ENCODE data around the gene MGAT2.
"Not testable (repeated sequence)": the region's sequence is repeated elsewhere in the genome, so short reads cannot be mapped to it uniquely, and the experiment has no call there.

MGAT2 gene

GRCh38 chr14:49620182-49621113 lies at the start of gene MGAT2, which contains the start of gene RPL36AL:
TSS of gene MGAT2 (plus strand) at chr14:49620799. CDS start at chr14:49621269, 470 bp downstream.
TSS of gene RPL36AL (minus strand) at chr14:49620626. CDS start at chr14:49619104, 1,522 bp downstream.
- peak; percentile 99 for DNase-seq

- no peak for DNase-seq
Observed at GRCh38 chr14:49574038-49574437, 46.6 kb upstream of the MGAT2 start.

DNA sequence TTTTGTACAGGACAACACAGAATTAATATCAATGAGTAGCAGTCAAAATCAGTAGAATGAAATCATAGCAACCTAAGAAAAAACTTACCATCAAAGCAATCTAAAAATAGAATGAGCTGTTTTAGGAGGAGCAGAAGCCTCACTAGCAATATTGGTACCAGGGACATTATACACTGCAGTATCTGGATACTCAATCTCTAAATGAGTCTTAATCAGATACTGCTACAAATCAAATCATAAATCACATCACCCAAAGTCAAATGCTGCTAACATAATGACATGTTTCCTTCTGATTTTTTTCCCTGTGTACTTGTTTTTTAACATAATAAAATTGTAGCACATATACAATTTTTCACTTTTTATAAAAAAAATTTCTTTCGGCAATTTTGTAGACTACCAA lies 42.5 kb upstream of the MGAT2 start:
- no peak for DNase-seq

GRCh38 chr14:49579841-49580240 lies 40.8 kb upstream of the MGAT2 start:
- DNase-seq, result no peak

DNA sequence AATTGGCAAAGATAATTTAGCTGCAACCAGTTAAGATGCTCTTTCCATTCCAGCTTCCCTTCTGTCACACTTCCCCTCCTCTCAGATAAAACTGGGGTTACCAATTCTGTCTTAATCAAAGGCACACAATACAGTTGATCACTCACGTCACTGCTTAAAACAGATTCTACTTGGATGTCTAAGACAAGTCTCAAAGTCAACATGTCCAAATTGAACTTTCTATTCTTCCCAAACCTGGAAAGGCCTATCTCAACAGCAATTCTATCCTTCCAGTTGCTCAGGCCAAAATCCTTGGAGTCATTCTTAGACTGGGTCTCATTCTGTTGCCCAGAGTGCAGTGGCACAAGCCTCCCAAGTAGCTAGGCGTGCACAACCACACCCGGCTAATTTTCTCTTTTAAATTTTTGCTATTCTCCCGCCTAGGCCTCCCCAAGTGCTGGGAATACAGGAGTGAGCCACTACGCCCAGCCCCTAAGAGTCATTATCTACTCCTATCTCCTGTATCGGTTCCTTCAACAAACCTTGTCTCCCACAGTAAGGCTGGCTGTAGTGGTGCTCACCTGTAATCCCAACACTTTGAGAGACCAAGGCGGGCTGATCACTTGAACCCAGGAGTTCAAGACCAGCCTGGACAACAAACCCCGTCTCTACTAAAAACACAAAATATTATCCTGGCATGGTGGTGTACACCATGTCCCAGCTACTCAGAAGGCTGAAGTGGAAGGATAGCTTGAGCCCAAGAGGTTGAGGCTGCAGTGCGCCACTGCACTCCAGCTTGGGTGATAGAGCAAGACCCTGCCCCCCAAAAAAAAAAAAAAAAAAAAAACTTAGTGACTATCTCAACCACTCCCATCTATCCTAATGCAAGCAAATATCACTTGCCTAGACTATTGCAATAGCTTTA lies 39.1 kb upstream of the MGAT2 start:
- DNase-seq, result no peak

DNA sequence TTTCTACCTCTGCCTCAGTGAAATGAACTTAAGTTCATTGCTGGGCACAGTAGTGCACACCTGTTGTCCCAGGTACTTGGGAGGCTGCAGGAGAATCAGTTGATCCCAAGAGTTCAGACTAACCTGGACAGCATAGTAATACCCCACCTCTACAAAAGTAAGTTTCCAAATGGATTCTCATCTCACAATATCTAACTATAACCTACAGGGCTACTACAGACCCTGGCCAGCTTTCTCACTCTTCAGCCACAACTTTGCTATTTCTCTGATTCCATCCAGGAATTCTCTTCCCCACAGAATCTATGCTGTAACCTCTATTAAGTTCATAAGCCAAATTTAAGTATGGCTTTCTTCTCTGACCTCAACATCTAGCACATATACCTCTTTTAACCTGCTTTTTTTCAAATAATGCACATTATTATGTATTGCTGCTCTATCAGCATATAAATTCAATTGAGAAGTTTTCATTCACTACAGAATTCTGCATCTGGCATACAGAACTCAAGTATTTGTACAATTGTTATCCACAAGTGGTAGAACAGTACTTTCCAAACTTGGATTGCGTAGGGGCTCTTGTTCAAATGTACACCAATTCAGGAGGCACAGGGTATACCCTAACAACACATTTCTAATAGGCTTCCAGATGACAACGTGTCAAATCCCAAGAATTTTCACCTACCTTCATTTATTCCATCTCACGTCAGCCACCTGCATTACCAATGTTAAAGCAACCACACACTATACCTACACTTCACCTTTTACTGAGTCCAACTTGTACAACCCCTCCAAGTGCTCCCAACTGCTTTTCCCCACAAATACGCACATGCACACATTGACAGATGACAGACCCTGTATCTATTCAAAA lies 38.3 kb upstream of the MGAT2 start:
- DNase-seq, result no peak

- no peak for DNase-seq
Observed at GRCh38 chr14:49583629-49584028, 37.0 kb upstream of the MGAT2 start.

GRCh38 chr14:49584058-49584457 lies 36.5 kb upstream of the MGAT2 start:
- no peak for DNase-seq

DNA sequence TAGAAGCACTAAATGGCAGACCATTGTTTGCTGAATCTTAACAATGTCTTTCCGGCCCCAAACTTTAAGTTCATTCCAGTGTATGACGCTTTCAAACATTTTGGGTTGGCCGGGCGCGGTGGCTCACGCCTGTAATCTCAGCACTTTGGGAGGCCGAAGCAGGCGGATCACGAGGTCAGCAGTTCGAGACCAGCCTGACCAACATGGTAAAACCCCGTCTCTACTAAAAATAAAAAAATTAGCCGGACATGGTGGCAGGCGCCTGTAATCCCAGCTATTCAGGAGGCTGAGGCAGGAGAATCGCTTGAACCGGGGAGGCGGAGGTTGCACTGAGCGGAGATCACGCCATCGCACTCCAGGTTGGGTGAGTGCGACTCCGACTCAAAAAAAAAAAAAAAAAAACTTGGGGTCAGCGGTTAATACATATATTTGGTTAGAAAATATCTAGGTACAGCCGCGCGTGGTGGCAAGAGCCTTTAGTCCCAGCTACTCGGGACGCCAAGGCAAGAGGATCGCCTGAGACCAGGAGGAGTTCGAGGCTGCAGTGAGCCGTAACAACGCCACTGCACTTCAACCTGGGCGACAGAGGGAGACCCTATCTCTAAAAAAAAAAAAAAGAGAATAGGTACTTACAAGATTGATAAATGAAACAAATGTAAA lies 35.5 kb upstream of the MGAT2 start:
- not testable (repeated sequence) for DNase-seq

DNA sequence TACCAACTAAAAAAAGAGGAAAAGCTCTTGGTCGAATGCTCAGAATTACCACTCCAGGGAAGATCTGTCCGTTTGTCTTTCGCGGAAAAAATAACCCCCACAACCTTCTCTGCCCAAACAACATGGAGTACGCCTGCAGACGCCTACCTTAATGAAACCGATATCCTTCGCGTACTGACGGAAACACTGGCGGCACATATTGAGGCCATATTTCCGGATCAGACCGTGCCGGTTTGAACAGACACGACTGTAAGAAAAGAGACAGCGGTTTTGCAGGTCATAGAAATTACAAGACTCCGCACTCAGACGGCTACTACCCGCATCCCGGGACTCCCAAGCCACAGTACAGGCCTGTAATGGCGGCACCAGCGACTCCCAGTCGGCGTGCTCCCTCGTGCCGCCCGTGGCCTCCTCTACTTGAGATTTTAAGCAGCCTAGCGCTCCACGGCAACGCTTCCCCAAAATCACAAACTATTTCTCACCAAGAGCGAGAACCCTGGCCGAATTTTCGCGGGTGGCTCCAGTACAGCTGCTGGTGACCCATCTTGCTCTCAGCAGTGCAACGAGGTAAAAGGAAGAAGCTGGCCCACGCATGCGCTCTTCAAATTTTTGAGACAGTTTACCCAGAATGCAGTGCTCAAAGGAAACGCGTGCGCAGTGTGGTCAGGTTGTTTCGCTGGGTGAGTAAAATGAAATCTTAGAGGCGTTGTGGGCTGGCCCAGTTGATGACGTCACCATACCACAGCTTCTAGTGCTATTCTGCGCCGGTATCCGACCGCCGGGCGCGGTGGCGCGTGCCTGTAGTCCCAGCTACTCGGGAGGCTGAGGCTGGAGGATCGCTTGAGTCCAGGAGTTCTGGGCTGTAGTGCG lies 34.6 kb upstream of the MGAT2 start, which contains the start of gene RPS29:
Gene RPS29 (minus strand): TSS at position 578 of the 870 bp plus-strand sequence. CDS start 34 bp downstream, at position 544.
- DNase-seq, result peak; percentile 100

GRCh38 chr14:49586673-49587460 lies 33.7 kb upstream of the MGAT2 start:
- DNase-seq, result peak; percentile 95

DNA sequence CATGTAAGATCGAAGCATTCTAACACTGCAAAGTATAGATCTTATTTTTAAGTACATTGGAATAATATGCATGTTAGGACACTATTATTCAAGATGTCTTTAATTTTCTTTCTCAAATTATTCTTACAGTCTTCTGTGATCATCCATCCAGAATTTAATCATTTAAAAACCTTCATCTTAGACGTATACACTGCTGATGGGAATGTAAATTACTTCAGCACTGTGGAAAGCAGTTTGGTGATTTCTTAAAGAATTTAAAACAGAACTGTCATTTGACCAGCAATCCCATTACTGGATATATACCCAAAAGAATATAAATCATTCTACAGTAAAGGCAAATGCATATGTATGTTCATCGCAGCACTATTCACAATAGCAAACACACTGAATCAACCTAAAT lies 31.2 kb upstream of the MGAT2 start:
- DNase-seq, result no peak

DNA sequence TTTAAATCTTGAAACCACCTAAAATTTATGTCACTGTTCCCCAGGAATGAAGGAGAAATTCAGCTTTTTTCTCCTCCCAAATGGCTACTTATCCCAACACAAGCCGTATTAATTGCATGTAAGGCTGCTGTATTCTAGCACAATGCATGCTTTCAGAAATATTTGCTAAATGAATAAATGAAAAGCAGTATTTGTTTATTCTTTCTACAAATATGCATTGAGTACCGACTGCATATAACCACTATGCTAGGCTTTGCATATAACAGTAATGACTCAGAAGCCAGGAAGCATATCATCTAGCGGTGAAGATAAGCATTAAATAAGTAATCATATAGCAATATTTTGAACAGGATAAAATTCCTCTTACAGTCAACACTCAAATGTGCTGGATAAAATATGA lies 27.6 kb upstream of the MGAT2 start:
- DNase-seq, result no peak

DNA sequence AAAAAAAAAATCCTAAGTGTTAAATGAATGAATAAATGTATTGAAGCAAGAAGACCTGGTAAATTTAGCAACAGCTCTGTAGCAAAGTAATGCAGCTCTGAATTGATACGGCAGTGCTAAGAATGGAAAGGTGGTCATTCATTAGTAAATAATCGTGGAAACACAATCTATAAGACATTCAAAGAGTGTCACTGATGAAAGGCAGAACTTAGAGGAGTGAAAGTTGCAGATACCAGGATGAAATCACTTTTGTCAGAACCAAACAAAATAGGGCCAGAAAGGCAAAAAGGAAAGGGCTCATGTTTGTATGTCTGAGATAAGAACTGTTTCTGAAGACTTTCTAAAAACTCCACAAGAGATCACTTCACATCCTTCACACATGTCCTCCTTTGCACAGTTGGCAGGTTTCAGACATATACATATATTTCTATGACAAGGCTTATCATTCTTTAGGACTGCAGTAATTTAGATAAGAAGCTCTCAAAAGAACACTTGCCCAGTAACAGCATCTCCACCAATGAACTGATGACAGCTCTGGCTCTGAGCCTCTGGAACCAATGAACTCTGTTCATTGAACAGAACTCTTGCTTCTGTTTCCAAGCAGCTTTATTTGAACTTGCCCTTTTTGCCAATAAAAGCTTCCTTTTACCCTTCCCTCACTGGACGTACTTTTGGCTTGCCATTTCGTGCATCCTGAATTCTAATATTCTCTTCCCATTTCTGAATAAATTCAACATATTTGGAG lies 26.1 kb upstream of the MGAT2 start:
- no peak for DNase-seq

DNA sequence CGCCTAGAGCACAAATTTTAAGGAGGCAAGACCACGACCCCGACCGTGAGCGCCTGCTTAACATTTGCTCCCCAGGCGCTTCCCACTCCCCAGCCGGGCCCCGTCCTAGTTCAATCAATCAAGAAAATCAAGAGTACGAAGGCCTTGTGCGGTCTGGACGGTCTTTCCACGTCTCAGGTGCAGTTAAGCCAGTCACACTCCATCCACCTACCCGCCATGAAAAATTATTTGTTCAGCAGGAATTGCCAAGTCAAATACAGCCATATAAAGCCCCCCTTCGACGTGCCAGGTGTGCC lies 22.5 kb upstream of the MGAT2 start:
- DNase-seq, result no peak

- DNase-seq, result peak; percentile 97
Observed at GRCh38 chr14:49598485-49599300, 21.9 kb upstream of the MGAT2 start, which contains the start of gene LRR1. TSS of gene LRR1 (plus strand) at chr14:49598940. CDS start at chr14:49599021, 81 bp downstream.

GRCh38 chr14:49607583-49607982 lies 13.0 kb upstream of the MGAT2 start:
- no peak for DNase-seq

- DNase-seq, result no peak
Observed at GRCh38 chr14:49612251-49612650, 8.3 kb upstream of the MGAT2 start.
